Measurements from ENCODE around the gene HPRT1. TPM values are rescaled to one million over a fixed set of nuclear protein-coding genes. Genes with fewer than 3 reads are reported as not detected.

Gene HPRT1, protein sequence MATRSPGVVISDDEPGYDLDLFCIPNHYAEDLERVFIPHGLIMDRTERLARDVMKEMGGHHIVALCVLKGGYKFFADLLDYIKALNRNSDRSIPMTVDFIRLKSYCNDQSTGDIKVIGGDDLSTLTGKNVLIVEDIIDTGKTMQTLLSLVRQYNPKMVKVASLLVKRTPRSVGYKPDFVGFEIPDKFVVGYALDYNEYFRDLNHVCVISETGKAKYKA
- 11.7 and 14.8 TPM in 2 replicates for total RNA-seq

GRCh38 chrX:134460005-134460861, at the start of gene HPRT1:
Gene HPRT1, plus strand, starts transcription at chrX:134460165. Its CDS starts 147 bp downstream, at chrX:134460312.

Other genes starting within 250 kb of the HPRT1 start
- under 0.01 TPM in 1 of 2 replicates, not detected in the other for gene CCDC160, start 223.0 kb upstream of the HPRT1 start, total RNA-seq
- 19.1 and 22.3 TPM in 2 replicates for gene PHF6, start 86.9 kb upstream of the HPRT1 start, total RNA-seq
- gene PLAC1, start 198.3 kb downstream of the HPRT1 start, total RNA-seq: 1.7 and 2.5 TPM in 2 replicates

Measured in smooth muscle cell of bladder (primary cell).